HG03457 (cell line): ENCODE results near the gene RAB20.
"Not testable (repeated sequence)": the region's sequence is repeated elsewhere in the genome, so short reads cannot be mapped to it uniquely, and the experiment has no call there.

ENCODE experiments used
- ATAC-seq: cut with Tn5 transposase; IDR thresholded peaks from one replicate; pipeline ENCODE4 v1.9.1; 2021; ENCODE audit warnings: moderate number of reproducible peaks; ENCODE audit not compliant: unreplicated experiment

Gene RAB20

DNA sequence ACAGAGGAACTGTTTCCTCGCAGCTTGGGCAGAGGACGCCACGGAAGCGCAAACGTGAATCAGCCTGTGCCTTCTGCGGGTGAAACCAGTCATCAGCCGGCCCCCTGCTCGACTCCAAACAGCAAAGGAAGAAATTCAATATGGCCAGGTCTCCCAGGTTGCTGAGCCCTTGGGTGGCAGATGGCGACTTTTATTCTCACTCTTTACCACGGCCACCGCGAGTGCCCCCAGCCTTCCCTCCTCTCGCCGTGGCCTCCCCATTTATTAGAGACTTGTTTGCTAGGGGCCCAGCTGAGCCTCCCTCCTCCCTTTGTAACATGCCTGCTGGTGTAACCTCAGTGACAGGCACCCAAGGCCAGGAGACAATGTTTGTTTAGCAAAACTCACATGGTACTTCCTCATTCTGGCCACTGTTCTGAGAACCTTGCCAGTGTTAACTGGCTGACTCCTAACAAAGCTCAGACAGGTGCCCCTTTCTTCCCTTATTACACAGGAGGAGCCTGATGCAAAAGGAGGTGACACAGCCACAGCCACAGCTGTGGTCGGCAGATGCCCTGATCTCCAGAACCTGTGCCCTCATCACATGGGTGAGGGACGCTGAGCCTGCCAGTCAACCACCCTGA is 5.8 kb downstream of the RAB20 start:
- ATAC-seq = no peak

DNA sequence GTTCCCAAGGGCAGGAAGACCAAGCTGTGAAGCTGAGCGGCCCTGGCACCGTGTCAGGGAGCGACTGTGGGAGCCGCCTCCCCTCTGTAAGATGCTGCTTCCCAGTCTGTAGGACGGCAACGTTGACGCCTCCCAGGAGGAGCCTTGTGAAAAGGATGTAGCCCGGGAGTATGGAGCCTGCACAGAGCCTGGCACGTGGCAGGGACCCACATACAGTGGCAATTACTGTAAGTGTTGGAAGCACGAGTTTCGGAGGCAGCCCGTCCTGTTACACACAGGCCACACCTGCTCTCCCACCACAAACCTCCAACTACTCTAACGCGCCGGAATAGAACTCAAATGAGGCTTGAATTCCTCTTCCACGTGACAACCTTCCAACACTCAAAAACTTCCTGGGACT is 6.6 kb downstream of the RAB20 start:
- ATAC-seq = no peak

- ATAC-seq = no peak
Measured at GRCh38 chr13:110554227-110554836, 7.2 kb downstream of the RAB20 start.

DNA sequence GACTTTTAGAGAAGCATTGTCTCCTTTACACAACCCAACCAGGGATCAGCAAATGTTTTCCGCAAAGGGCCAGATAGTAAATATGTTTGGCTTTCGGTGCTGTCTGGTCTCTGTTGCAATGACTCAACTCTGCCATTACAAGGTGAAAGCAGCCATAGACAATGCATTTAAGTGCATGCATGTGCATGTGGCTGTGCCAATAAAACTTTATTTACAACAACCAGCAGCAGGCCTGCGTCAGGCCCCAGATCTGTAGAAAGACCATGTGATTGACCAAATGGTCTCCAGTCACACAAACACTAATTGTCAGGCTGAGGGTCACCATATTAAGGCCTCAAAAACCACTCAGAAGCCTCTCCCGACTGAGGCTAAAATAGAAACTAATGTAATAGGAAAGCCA is 8.1 kb downstream of the RAB20 start:
- ATAC-seq = no peak

- ATAC-seq = no peak
Measured at GRCh38 chr13:110552767-110553166, 8.8 kb downstream of the RAB20 start.

DNA sequence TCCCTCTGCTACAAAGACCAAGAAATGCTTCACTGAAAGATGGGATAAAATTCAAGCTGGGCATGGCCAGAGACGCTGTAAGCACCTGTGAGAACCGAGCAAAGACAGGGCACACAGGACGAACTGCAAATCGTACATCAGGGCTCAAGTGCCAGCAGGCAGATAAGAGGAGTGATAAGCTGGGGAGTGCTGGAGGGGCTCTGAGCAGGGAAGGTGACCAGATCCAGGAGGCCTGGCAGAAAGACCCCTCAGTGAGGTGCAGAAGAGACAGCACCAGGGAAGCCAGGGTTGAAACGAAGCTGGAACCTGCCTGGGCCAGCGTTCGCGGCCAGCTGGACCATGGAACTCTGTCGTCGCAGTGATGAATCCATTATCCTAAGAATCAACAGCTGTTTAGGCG is 10.2 kb downstream of the RAB20 start:
- ATAC-seq = no peak

- ATAC-seq = no peak
Measured at GRCh38 chr13:110549795-110550160, 11.7 kb downstream of the RAB20 start.

GRCh38 chr13:110548891-110549794 is 12.4 kb downstream of the RAB20 start:
- ATAC-seq = no peak

DNA sequence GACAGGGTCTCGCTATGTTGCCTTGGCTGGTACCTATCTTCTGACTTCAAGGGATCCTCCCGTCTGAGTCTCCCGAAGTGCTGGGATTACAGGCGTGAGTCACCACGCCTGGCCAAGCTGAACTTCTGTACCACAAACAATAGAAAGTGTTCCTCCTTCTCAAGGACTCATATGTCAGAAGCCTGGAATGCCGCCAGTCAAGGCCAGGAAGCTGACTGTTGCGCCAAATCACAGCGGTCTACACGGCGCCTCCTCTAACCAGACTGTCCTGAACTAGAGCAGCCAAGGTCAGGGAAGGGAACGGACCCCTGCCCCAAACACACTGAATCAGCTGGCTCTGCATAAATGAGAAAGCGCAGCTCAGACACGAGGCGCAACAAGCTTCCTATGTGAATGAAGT is 14.6 kb downstream of the RAB20 start:
- ATAC-seq = no peak

DNA sequence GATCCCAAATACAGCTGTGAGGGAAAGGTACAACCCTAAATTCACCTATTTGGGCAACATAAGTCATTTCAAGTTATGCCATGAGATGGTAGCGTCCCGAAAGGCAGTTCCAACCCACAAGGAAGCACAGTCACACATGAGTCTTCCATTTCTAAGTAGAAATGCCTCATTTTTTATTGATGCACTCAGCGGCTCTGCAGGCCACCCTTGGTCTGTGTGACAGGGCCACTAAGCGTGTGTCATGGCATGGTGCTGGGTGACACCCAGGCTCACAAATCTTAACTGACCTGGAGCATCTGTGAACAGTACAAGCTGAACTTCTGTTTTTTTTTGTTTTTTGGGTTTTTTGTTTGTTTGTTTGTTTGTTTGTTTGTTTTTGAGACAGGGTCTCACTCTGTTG is 15.1 kb downstream of the RAB20 start:
- ATAC-seq = no peak

GRCh38 chr13:110542169-110542796 is 19.2 kb downstream of the RAB20 start:
- no peak for ATAC-seq

DNA sequence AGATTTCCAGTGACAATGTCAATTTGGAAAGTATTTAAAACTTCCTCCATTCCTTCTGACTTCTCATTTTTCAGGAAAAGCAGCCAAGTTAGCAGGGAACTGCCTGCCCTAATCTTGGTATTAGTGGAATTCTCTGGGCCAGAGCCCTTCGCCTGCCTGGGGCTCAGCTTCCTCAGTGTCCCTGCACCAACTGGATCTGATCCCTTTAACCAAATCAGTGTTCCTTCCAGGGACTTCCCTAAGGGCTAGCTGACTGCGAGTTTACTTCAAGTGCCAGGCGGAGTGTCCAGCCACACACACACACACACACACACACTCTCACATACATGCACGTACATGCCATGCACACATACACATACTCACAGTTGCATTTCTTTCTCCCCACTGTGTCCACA is 20.0 kb downstream of the RAB20 start:
- ATAC-seq = no peak

DNA sequence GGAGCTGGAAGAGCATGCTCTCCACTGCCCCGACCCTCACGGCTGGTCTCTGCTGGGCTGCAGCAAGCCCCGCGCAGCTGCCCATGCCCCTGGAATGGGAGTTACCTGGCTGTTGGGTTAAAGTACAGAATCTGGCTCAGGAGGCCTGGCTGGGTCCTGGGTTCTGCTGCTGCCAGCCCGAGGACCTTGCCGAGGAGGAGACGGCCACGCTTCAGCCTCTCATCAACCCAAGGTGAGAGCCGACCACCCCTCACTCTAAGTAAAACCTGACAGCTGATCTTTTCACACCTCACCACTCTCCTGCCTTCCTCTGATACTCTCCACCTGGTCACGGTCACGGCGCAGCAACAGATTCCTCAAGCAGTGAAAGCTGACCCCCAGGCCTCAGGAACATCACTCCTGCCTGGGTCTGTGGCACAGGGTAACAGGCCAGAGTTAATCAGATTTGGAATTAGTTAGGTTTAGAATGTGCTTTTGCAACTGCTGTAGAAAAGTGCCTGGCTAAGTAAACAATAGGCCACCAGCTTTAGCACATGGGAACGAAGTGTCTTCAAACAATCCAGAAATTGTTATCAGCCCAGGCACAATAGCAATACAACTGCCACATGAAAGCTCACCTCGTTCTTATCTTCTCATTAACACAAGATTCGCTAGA is 20.5 kb downstream of the RAB20 start:
- no peak for ATAC-seq

DNA sequence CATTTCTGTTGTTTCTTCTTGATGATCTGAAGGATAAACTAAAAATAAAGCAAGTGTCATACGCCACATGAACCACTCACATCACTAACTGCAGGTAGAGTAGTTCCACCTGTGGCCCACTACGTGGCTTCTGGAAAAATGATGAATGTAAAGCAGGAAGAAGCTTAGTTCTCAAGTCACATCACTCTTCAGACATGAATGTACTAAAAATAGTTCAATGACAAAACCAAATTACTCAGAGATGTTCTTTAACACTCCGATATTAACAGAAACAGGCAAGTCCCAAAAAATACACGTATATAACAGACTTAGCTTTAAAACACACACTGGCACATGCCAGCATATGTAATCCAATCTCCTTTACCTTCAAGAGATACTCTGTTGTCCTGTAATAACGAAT is 21.6 kb downstream of the RAB20 start:
- no peak for ATAC-seq

GRCh38 chr13:110538632-110539031 is 22.9 kb downstream of the RAB20 start:
- no peak for ATAC-seq

GRCh38 chr13:110536006-110536693 is 25.4 kb downstream of the RAB20 start:
- ATAC-seq = no peak

GRCh38 chr13:110535526-110535925 is 26.0 kb downstream of the RAB20 start:
- ATAC-seq = no peak

GRCh38 chr13:110533771-110534670 is 27.5 kb downstream of the RAB20 start:
- ATAC-seq = no peak

- ATAC-seq = not testable (repeated sequence)
Measured at GRCh38 chr13:110532258-110532657, 29.3 kb downstream of the RAB20 start.
